Measurements from ENCODE around the gene RPS21.

RPS21 gene

GRCh38 chr20:62390317-62391164 lies 3.6 kb downstream of the RPS21 start:
- no peak overlapping the region for H3K4me3 ChIP-seq (ENCODE audit: low read depth, low read length)
- no peak for DNase-seq (ENCODE audit: low read depth)
- TF ChIP-seq, protein P1, sequence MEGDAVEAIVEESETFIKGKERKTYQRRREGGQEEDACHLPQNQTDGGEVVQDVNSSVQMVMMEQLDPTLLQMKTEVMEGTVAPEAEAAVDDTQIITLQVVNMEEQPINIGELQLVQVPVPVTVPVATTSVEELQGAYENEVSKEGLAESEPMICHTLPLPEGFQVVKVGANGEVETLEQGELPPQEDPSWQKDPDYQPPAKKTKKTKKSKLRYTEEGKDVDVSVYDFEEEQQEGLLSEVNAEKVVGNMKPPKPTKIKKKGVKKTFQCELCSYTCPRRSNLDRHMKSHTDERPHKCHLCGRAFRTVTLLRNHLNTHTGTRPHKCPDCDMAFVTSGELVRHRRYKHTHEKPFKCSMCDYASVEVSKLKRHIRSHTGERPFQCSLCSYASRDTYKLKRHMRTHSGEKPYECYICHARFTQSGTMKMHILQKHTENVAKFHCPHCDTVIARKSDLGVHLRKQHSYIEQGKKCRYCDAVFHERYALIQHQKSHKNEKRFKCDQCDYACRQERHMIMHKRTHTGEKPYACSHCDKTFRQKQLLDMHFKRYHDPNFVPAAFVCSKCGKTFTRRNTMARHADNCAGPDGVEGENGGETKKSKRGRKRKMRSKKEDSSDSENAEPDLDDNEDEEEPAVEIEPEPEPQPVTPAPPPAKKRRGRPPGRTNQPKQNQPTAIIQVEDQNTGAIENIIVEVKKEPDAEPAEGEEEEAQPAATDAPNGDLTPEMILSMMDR (IDR thresholded peaks at IDR 0.05; ENCODE audit: control insufficient read depth, extremely low read depth, insufficient read depth), result no peak

DNA sequence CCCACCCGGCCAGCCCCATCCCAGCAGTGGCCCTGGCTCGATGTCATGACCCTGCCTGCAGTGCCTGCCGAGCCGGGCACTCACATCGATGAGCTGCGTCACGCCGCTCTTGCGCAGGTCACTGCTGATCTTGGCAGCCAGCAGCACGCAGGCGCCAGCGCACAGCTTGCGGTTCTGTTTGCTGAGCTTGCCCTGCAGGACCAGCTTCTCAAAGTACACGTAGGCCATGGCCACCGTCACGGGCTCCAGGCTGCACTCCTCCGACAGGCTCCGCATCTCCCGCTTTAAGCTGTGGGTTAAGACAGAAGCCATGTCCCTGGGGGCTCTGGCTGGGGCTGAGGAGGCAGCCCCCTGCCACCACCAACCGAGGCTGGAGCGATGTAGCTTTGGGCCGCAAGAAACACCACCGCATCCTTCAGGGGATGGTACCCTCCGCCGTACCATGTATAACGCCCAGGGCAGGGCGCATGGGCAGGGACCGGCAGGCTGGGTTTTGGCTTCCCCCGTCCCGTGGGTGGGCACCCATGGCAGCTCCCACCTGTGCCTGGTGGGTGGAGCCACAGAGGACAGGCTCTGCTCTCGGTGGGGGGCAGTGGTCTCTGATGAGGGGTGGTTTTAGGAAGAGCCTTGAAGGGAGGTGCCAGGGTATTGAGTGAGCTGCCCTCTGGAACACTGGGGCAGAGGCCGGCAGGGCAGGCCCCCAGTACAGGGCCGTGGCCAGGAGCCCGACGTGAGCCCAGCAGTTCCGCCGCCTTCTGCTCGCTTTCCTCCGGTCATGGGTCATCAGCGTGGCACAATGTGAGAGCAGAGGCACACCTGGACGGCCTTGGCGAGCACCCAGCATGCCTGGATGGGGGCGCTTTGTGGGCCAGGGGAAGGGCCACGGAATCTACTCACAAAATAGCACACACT lies 4.5 kb downstream of the RPS21 start:
- TF ChIP-seq, protein P1 (IDR thresholded peaks at IDR 0.05; ENCODE audit: control insufficient read depth, extremely low read depth, insufficient read depth), result no peak
- peak; percentile 88 for DNase-seq (ENCODE audit: low read depth)

GRCh38 chr20:62392077-62392418 lies 5.1 kb downstream of the RPS21 start:
- TF ChIP-seq, protein P1 (IDR thresholded peaks at IDR 0.05; ENCODE audit: control insufficient read depth, extremely low read depth, insufficient read depth), result no peak
- H3K4me3 ChIP-seq (ENCODE audit: low read depth, low read length), result no peak overlapping the region

More for the DNA sequence above, 4.5 kb downstream of the RPS21 start:
- no peak overlapping the region for H3K4me3 ChIP-seq (ENCODE audit: low read depth, low read length)

GRCh38 chr20:62392621-62393334 lies 5.9 kb downstream of the RPS21 start:
- no peak for DNase-seq (ENCODE audit: low read depth)
- H3K4me3 ChIP-seq (ENCODE audit: low read depth, low read length), result no peak overlapping the region
- TF ChIP-seq, protein P1 (IDR thresholded peaks at IDR 0.05; ENCODE audit: control insufficient read depth, extremely low read depth, insufficient read depth), result no peak

More at GRCh38 chr20:62392077-62392418, 5.1 kb downstream of the RPS21 start:
- DNase-seq (ENCODE audit: low read depth), result no peak

- TF ChIP-seq, protein P1 (IDR thresholded peaks at IDR 0.05; ENCODE audit: control insufficient read depth, extremely low read depth, insufficient read depth), result no peak
- no peak overlapping the region for H3K4me3 ChIP-seq (ENCODE audit: low read depth, low read length)
- DNase-seq (ENCODE audit: low read depth), result no peak
Measured at GRCh38 chr20:62393335-62393665, 6.4 kb downstream of the RPS21 start.

- DNase-seq (ENCODE audit: low read depth), result no peak
- TF ChIP-seq, protein P1 (IDR thresholded peaks at IDR 0.05; ENCODE audit: control insufficient read depth, extremely low read depth, insufficient read depth), result no peak
- no peak overlapping the region for H3K4me3 ChIP-seq (ENCODE audit: low read depth, low read length)
Measured at GRCh38 chr20:62393830-62394229, 6.9 kb downstream of the RPS21 start.
